PC-3 (cell line): ENCODE data around the gene BEND3. TPM values are rescaled to one million over a fixed set of nuclear protein-coding genes. Genes with fewer than 3 reads are reported as not detected.
A peak's percentile ranks its signal among the peaks of the same experiment; 100 is the strongest.

Source experiments
- ATAC-seq: fragments of 200-7000 bp; cut with Tn5 transposase; 2 replicates; pipeline ENCODE4 v1.9.1; 2020; ENCODE audit warnings: mild to moderate bottlenecking, moderate library complexity
- BruUV-seq: library from RNA; stranded (reverse); fragments of 400-500 nt; replicated peaks from 2 replicates; lab custom pipeline; 2021; lab: Mats Ljungman, UMichigan
- CTCF ChIA-PET: fragments of 300-600 bp; sonication (Branson Sonifier 250); formaldehyde crosslinking; loops from one replicate; lab custom pipeline; 2022; ENCODE audit warnings: antibody characterized with exemption; lab: Charles Lee
- POLR2A ChIA-PET: fragments of 300-600 bp; sonication (Branson Sonifier 250); formaldehyde crosslinking; loops from one replicate; lab custom pipeline; 2022; ENCODE audit warnings: antibody characterized with exemption; ENCODE audit not compliant: unreplicated experiment; lab: Charles Lee
- DNase-seq: peaks from one replicate; pipeline ENCODE4 v3.0.0-alpha.2; 2015
- H2AFZ ChIP-seq: fragments of 300-600 bp; sonication (generic); 2 replicates; pipeline ENCODE4 v1.6.0; 2016; ENCODE audit warnings: antibody characterized with exemption, low read length
- H3F3A ChIP-seq: fragments of 300-600 bp; sonication (generic); one replicate; pipeline ENCODE4 v1.6.0; 2017; ENCODE audit warnings: antibody characterized with exemption, low read length, control low read depth, mild to moderate bottlenecking; ENCODE audit not compliant: unreplicated experiment
- H3K27ac ChIP-seq: fragments of 300-600 bp; sonication (generic); 2 replicates; pipeline ENCODE4 v1.5.1; 2016; ENCODE audit warnings: mild to moderate bottlenecking, low read length
- H3K27me3 ChIP-seq: fragments of 300-600 bp; sonication (generic); 2 replicates; pipeline ENCODE4 v1.6.1; 2016; ENCODE audit warnings: low read length, mixed read lengths
- H3K36me3 ChIP-seq: fragments of 300-600 bp; sonication (generic); 2 replicates; pipeline ENCODE4 v1.6.1; 2016; ENCODE audit warnings: low read depth, mixed run types, low read length, mixed read lengths
- H3K4me1 ChIP-seq: fragments of 300-600 bp; sonication (generic); 2 replicates; pipeline ENCODE4 v1.5.1; 2016; ENCODE audit warnings: low read length; ENCODE audit not compliant: insufficient read depth
- H3K4me2 ChIP-seq: fragments of 300-600 bp; sonication (generic); 2 replicates; pipeline ENCODE4 v1.6.0; 2016; ENCODE audit warnings: low read length
- H3K4me3 ChIP-seq: fragments of 300-600 bp; sonication (generic); 2 replicates; pipeline ENCODE4 v1.5.1; 2016; ENCODE audit warnings: mild to moderate bottlenecking, low read length, mixed read lengths
- H3K79me2 ChIP-seq: fragments of 300-600 bp; sonication (generic); 2 replicates; pipeline ENCODE4 v1.6.1; 2017; ENCODE audit warnings: low read length, mixed read lengths
- H3K9ac ChIP-seq: fragments of 300-600 bp; sonication (generic); 2 replicates; pipeline ENCODE4 v1.6.0; 2016; ENCODE audit warnings: mild to moderate bottlenecking, low read length
- H3K9me2 ChIP-seq: fragments of 300-600 bp; sonication (generic); replicated peaks from 2 replicates; pipeline ENCODE4 v1.6.1; 2016; ENCODE audit warnings: mixed run types, low read length, mixed read lengths
- H3K9me3 ChIP-seq: fragments of 300-600 bp; sonication (generic); 2 replicates; pipeline ENCODE4 v1.6.1; 2016; ENCODE audit warnings: low read length, mixed read lengths
- H4K20me1 ChIP-seq: fragments of 300-600 bp; sonication (generic); 2 replicates; pipeline ENCODE4 v1.6.1; 2016; ENCODE audit warnings: low read length, mixed read lengths
- CTCF ChIP-seq: fragments of 300-600 bp; sonication (generic); conservative IDR thresholded peaks from 2 replicates; pipeline ENCODE4 v1.5.1; 2017; ENCODE audit warnings: antibody characterized with exemption, low read depth, mild to moderate bottlenecking, low read length
- EZH2 ChIP-seq: fragments of 300-600 bp; sonication (generic); IDR thresholded peaks from one replicate; pipeline ENCODE4 v1.6.1; 2017; ENCODE audit warnings: antibody characterized with exemption, mild to moderate bottlenecking, low read length; ENCODE audit not compliant: unreplicated experiment
- EZH2phosphoT487 ChIP-seq: fragments of 300-600 bp; sonication (generic); IDR thresholded peaks from 2 replicates; pipeline ENCODE4 v1.6.1; 2018; ENCODE audit warnings: mild to moderate bottlenecking, antibody characterized with exemption, low read length, borderline replicate concordance
- intact Hi-C: fragments of 100-400 bp; cut with micrococcal nuclease; formaldehyde crosslinking; loops from 2 replicates; pipeline ENCODE4 v1.9.0; 2023
- total RNA-seq: library from RNA; depleted of rRNA; stranded (reverse); fragments of >200 nt; gene quantifications from 2 replicates; pipeline ENCODE4 v1.2.3, GENCODE V29; 2014

The BEND3 gene
- total RNA-seq, 1 experiment from 2014 or later, result 4.5 TPM

GRCh38 chr6:107152638-107153430 is 37.5 kb upstream of the BEND3 start:
- no peaks in the 10 kb centered on the region for H3K36me3 ChIP-seq
- CTCF ChIA-PET, result no interaction called here
- no peak overlapping the region for H2AFZ ChIP-seq
- no peak overlapping the region for H3K4me2 ChIP-seq
- no peak overlapping the region for H3K27ac ChIP-seq
- intact Hi-C loops, result no loop called here
- H3K4me3 ChIP-seq, result no peak overlapping the region
- TF ChIP-seq EZH2 (no peak), EZH2phosphoT487 (no peak), CTCF (no peak)
- H3K9ac ChIP-seq, result no peak overlapping the region
- no peaks in the 10 kb centered on the region for H4K20me1 ChIP-seq
- no peaks in the 10 kb centered on the region for H3K9me2 ChIP-seq
- no peak for ATAC-seq
- no peaks in the 10 kb centered on the region for H3K4me1 ChIP-seq
- H3K27me3 ChIP-seq, result no peaks in the 10 kb centered on the region
- POLR2A ChIA-PET, result no interaction called here
- BruUV-seq, result TSS peak; percentile 20
- no peaks in the 10 kb centered on the region for H3K9me3 ChIP-seq
- no peaks in the 10 kb centered on the region for H3F3A ChIP-seq
- no peak for DNase-seq
- no peaks in the 10 kb centered on the region for H3K79me2 ChIP-seq

- Histone ChIP-seq H3F3A (no peaks in the 10 kb centered on the region), H2AFZ (no peak overlapping the region), H3K4me1 (0 out of 2 replicates have a peak, but pooled peaks cover 5% of the 10 kb centered on the region), H3K27me3 (no peaks in the 10 kb centered on the region), H3K4me3 (no peak overlapping the region), H3K9me3 (no peaks in the 10 kb centered on the region), H3K36me3 (no peaks in the 10 kb centered on the region), H3K27ac (no peak overlapping the region), H4K20me1 (no peaks in the 10 kb centered on the region), H3K9me2 (no peaks in the 10 kb centered on the region), H3K9ac (no peak overlapping the region), H3K79me2 (no peaks in the 10 kb centered on the region), H3K4me2 (no peak overlapping the region)
- no TSS peak for BruUV-seq
- intact Hi-C loops, result no loop called here
- CTCF ChIA-PET, result no interaction called here
- POLR2A ChIA-PET, result no interaction called here
- ATAC-seq, result no peak
- DNase-seq, result peak; percentile 34
- no peak for TF ChIP-seq EZH2phosphoT487
- no peak for TF ChIP-seq CTCF
- no peak for TF ChIP-seq EZH2
Measured at GRCh38 chr6:107144666-107145065, 29.4 kb upstream of the BEND3 start.

- Histone ChIP-seq H3F3A (no peaks in the 10 kb centered on the region), H2AFZ (no peak overlapping the region), H3K4me1 (0 out of 2 replicates have a peak, but pooled peaks cover 5% of the 10 kb centered on the region), H3K79me2 (no peaks in the 10 kb centered on the region), H3K4me3 (no peak overlapping the region), H3K9ac (no peak overlapping the region), H3K9me2 (no peaks in the 10 kb centered on the region), H3K9me3 (no peaks in the 10 kb centered on the region), H3K27ac (no peak overlapping the region), H3K36me3 (no peaks in the 10 kb centered on the region), H3K4me2 (no peak overlapping the region), H3K27me3 (no peaks in the 10 kb centered on the region), H4K20me1 (no peaks in the 10 kb centered on the region)
- BruUV-seq, result no TSS peak
- ATAC-seq (no peak), DNase-seq (no peak)
- ChIA-PET POLR2A (no interaction called here), CTCF (no interaction called here)
- intact Hi-C loops, result no loop called here
- no peak for TF ChIP-seq EZH2
- no peak for TF ChIP-seq EZH2phosphoT487
- no peak for TF ChIP-seq CTCF
Measured at GRCh38 chr6:107144014-107144413, 28.7 kb upstream of the BEND3 start.
